Suprapubic skin (tissue), 4 donors: ENCODE measurements around the gene STK31.

Source experiments
- EP300 ChIP-seq: sonication (generic); formaldehyde crosslinking; IDR thresholded peaks from one replicate; pipeline ENCODE4 v1.6.1; 2017; ENCODE audit warnings: antibody characterized with exemption
- POLR2AphosphoS5 ChIP-seq, 3 donors: sonication (generic); formaldehyde crosslinking; IDR thresholded peaks; one replicate each; pipeline ENCODE4 v1.6.1; 2017; ENCODE audit warnings: antibody characterized with exemption in 3 of 3

DNA sequence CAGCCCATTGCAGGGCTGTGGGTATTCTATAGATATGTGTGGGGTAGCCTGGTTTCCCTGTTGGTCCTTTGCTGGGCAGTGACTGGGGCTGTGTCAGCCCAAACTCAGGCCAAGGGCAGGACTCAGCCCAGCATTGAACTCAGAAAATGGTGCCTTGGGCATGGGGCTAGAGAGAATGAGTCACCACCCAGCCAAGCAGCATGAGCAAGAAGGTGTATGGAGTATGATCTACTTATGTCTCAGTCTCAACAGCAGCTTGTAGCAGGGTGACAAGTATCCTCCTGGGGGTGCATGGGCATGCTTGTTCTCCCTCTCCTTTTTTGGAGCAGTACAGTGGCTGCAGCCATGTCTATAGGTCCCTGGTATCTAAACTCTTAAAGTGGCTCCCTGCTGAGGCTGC lies 32.0 kb downstream of the STK31 start:
- TF ChIP-seq EP300 = no peak
- no peak for TF ChIP-seq POLR2AphosphoS5 (IDR thresholded peaks at IDR 0.05)
